K562 (cell line): ENCODE results near the gene PHPT1. TPM values are rescaled to one million over a fixed set of nuclear protein-coding genes. Genes with fewer than 3 reads are reported as not detected.

Experiments used
- ATF1 ChIP-seq, 2 experiments: fragments of 450-650 bp in 1 of 2; IDR thresholded peaks; 2 replicates each; pipeline ENCODE4 v1.6.1; 2016; ENCODE audit warnings: missing compliant biosample characterization in 1 of 2, missing genetic modification characterization in 1 of 2
- CBFB ChIP-seq: sonication (generic); formaldehyde crosslinking; IDR thresholded peaks from 2 replicates; pipeline ENCODE4 v1.4.0; 2020; ENCODE audit warnings: mild to moderate bottlenecking, missing genetic modification reagents
- CHD4 ChIP-seq: fragments of 200-600 bp; sonication (generic); IDR thresholded peaks from 3 replicates; pipeline ENCODE4 v1.6.1; 2012; ENCODE audit warnings: low read depth, mild to moderate bottlenecking, mixed read lengths, low read length, inconsistent platforms; ENCODE audit not compliant: insufficient read depth, insufficient replicate concordance, poor library complexity, severe bottlenecking
- DIDO1 ChIP-seq: fragments of 450-650 bp; IDR thresholded peaks from 2 replicates; pipeline ENCODE4 v1.6.1; 2016; ENCODE audit warnings: low read depth, missing biosample characterization, missing genetic modification characterization
- FOXM1 ChIP-seq, 2 experiments: fragments of 450-650 bp in 1 of 2; sonication (generic) in 1 of 2; formaldehyde crosslinking in 1 of 2; IDR thresholded peaks; 2 replicates each; pipeline versions ENCODE4 v1.6.1 to v1.9.0; 2017 to 2022; ENCODE audit warnings: low read depth in 2 of 2, mild to moderate bottlenecking in 2 of 2, missing genetic modification reagents in 1 of 2, moderate library complexity in 1 of 2
- GABPB2 ChIP-seq: fragments of 250-450 bp; sonication (Bioruptor Pico); conservative IDR thresholded peaks from 2 replicates; pipeline ENCODE4 v1.5.1; 2021; ENCODE audit warnings: mild to moderate bottlenecking
- HDAC3 ChIP-seq: fragments of 450-650 bp; IDR thresholded peaks from 2 replicates; pipeline ENCODE4 v1.6.1; 2018; ENCODE audit warnings: borderline replicate concordance, mild to moderate bottlenecking, moderate library complexity; ENCODE audit not compliant: partially characterized antibody
- HDAC6 ChIP-seq: IDR thresholded peaks from 2 replicates; pipeline ENCODE4 v1.6.1; 2012; ENCODE audit warnings: low read depth, mild to moderate bottlenecking, control low read depth, inconsistent platforms, low read length, moderate library complexity
- HEY1 ChIP-seq: fragments of 250-450 bp; sonication (Bioruptor Pico); IDR thresholded peaks from 2 replicates; pipeline ENCODE4 v1.5.0; 2020; ENCODE audit warnings: mild to moderate bottlenecking, moderate library complexity, borderline replicate concordance
- KAT8 ChIP-seq: fragments of 450-650 bp; IDR thresholded peaks from 2 replicates; pipeline ENCODE4 v1.6.1; 2016; ENCODE audit warnings: low read depth, mild to moderate bottlenecking
- KDM1A ChIP-seq, 2 experiments: fragments of 450-650 bp; IDR thresholded peaks; 2 replicates each; pipeline ENCODE4 v1.6.1; 2016; ENCODE audit warnings: mild to moderate bottlenecking in 2 of 2
- LEF1 ChIP-seq: fragments of 450-650 bp; IDR thresholded peaks from 2 replicates; pipeline ENCODE4 v1.6.1; 2016; ENCODE audit warnings: mild to moderate bottlenecking
- NR2C1 ChIP-seq, 2 experiments: fragments of 450-650 bp; IDR thresholded peaks; 2 replicates each; pipeline ENCODE4 v1.6.1; 2017; ENCODE audit warnings: mild to moderate bottlenecking in 2 of 2, antibody characterized with exemption in 1 of 2, inconsistent platforms in 1 of 2, missing compliant biosample characterization in 1 of 2, missing genetic modification characterization in 1 of 2
- PHB ChIP-seq: fragments of 250-450 bp; sonication (Bioruptor Pico); IDR thresholded peaks from 2 replicates; pipeline ENCODE4 v1.5.0; 2021
- RAD51 ChIP-seq: fragments of 450-650 bp; IDR thresholded peaks from 2 replicates; pipeline ENCODE4 v1.7.1; 2016; ENCODE audit warnings: low read depth, mild to moderate bottlenecking, borderline replicate concordance
- SREBF1 ChIP-seq: fragments of 150-350 bp; IDR thresholded peaks from 2 replicates; pipeline ENCODE4 v1.6.1; 2014; ENCODE audit warnings: antibody characterized with exemption, low read depth, low read length, borderline replicate concordance
- STAT5B ChIP-seq: fragments of 250-450 bp; sonication (Bioruptor Pico); IDR thresholded peaks from 2 replicates; pipeline ENCODE4 v1.8.0; 2021; ENCODE audit warnings: mild to moderate bottlenecking, inconsistent platforms
- TFAM ChIP-seq: fragments of 250-450 bp; sonication (Bioruptor Pico); conservative IDR thresholded peaks from 2 replicates; pipeline ENCODE4 v1.5.0; 2021; ENCODE audit warnings: mild to moderate bottlenecking, moderate library complexity
- ZNF212 ChIP-seq: fragments of 450-650 bp; formaldehyde crosslinking; IDR thresholded peaks from 2 replicates; pipeline ENCODE4 v1.4.0; 2020; ENCODE audit warnings: mild to moderate bottlenecking
- polyA plus RNA-seq, 8 experiments: library from polyadenylated mRNA; depleted of rRNA in 4 of 8; stranded (reverse) in 5 of 8; unstranded in 3 of 8; fragments of >200 nt; fragmentation: Nextera tagmentation in 2 of 8; fragmentation: Illumina TruSeq in 1 of 8; extraction: Ambion mirVana in 2 of 8; extraction: Trizol in 1 of 8; gene quantifications; 2 replicates each; pipeline versions ENCODE4 v1.2.1 to v1.2.3, GENCODE V29; 2011 to 2014; ENCODE audit warnings: inconsistent platforms in 1 of 8, missing spikeins in 1 of 8
- total RNA-seq, 7 experiments: library from RNA; depleted of rRNA in 6 of 7; stranded (reverse); fragments of >200 nt in 6 of 7; fragmentation: Illumina TruSeq in 2 of 7; extraction: Trizol in 2 of 7; gene quantifications; 2 replicates each; pipeline versions ENCODE4 v1.2.1 to v1.2.3, GENCODE V29; 2011 to 2021; ENCODE audit warnings: low replicate concordance in 1 of 7
- TF ChIP-seq, protein P1 (sequence below): sonication (generic); formaldehyde crosslinking; IDR thresholded peaks from 2 replicates; pipeline ENCODE4 v1.9.0; 2022; ENCODE audit warnings: mild to moderate bottlenecking, missing genetic modification reagents
- TF ChIP-seq, protein P2 (sequence below), 2 experiments: fragments of 450-650 bp in 1 of 2; IDR thresholded peaks; 2 replicates each; pipeline ENCODE4 v1.6.1; 2011 to 2017; ENCODE audit warnings: low read depth in 2 of 2, antibody characterized with exemption in 1 of 2, borderline replicate concordance in 1 of 2, low read length in 1 of 2, mild to moderate bottlenecking in 1 of 2, mixed read lengths in 1 of 2; ENCODE audit not compliant: control insufficient read depth in 1 of 2
- TF ChIP-seq, protein P3 (sequence below): fragments of 450-650 bp; formaldehyde crosslinking; IDR thresholded peaks from 2 replicates; pipeline ENCODE4 v1.4.0; 2020; ENCODE audit warnings: mild to moderate bottlenecking, mixed read lengths

Gene PHPT1
- total and polyA plus RNA-seq, 9 of the 15 experiments (the other 6 are each of a cell fraction or from before 2014, with no cell fraction given): 20.9 to 166 (median 129) TPM

DNA sequence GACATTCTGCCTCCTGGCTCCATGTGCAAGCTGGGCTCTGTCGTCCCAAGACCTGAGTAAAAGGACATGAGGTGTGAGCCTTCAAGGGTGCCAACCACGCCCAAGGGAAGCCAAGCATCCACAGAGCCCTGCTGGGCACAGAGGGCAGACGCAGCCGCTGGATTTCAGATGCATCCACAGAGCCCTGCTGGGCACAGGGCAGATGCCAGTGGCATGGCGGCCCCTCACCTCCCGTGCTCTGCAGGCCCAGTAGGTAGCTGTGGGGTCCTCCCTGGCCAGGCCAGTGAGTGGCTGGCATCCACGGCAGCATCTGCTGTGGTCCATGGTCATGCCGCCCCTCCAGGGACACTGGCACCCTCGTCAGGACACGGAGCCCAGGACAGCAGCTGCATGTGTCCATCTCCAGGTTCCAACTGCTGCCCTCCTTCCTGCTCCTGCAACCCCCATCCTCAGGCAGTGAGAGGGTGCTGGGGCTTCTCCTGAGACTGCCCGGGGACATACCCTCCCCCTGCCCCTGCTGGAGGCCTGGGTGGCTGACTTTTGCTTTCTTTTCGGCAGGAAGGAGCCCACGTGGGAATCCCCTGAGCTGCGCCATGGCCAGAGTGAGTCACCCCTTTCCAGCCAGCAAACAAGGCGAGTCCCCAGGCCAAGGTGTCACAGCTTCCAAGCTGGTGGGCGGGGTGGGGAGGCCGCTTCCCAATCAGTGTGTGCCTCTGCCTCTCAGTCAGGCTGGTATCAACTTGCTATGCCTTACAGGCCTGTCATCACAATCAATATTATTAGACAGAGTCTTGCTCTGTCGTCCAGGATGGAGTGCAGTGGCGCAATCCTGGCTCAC is 33.1 kb downstream of the PHPT1 start (continued):
- TF ChIP-seq DIDO1 (tag) (no peak), CBFB (no peak; the same call in 1 of the 2 replicates), KDM1A (IDR thresholded peaks at IDR 0.05) (no peak; a peak in 1 of 4 replicates), ZNF212 (no peak), CHD4 (no peak), TFAM (CRISPR knock-in tag) (no peak), HDAC3 (no peak), RAD51 (no peak), LEF1 (no peak), NR2C1 (IDR thresholded peaks at IDR 0.05) (no peak), NR2C1 (tag; IDR thresholded peaks at IDR 0.05) (no peak), ATF1 (CRISPR knock-in tag; IDR thresholded peaks at IDR 0.05) (no peak), ATF1 (tag; IDR thresholded peaks at IDR 0.05) (peak; percentile 21; the same call in 1 of the 2 replicates), SREBF1 (no peak), STAT5B (no peak), KAT8 (no peak), FOXM1 (IDR thresholded peaks at IDR 0.05; ENCODE audit: low read depth) (no peak), FOXM1 (CRISPR knock-in tag; IDR thresholded peaks at IDR 0.05; ENCODE audit: low read depth) (no peak), HEY1 (CRISPR knock-in tag) (no peak), HDAC6 (no peak), GABPB2 (no peak), PHB (no peak)
- TF ChIP-seq, protein P1, sequence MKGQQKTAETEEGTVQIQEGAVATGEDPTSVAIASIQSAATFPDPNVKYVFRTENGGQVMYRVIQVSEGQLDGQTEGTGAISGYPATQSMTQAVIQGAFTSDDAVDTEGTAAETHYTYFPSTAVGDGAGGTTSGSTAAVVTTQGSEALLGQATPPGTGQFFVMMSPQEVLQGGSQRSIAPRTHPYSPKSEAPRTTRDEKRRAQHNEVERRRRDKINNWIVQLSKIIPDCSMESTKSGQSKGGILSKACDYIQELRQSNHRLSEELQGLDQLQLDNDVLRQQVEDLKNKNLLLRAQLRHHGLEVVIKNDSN (CRISPR knock-in tag): peak; percentile 72
- TF ChIP-seq, protein P2, sequence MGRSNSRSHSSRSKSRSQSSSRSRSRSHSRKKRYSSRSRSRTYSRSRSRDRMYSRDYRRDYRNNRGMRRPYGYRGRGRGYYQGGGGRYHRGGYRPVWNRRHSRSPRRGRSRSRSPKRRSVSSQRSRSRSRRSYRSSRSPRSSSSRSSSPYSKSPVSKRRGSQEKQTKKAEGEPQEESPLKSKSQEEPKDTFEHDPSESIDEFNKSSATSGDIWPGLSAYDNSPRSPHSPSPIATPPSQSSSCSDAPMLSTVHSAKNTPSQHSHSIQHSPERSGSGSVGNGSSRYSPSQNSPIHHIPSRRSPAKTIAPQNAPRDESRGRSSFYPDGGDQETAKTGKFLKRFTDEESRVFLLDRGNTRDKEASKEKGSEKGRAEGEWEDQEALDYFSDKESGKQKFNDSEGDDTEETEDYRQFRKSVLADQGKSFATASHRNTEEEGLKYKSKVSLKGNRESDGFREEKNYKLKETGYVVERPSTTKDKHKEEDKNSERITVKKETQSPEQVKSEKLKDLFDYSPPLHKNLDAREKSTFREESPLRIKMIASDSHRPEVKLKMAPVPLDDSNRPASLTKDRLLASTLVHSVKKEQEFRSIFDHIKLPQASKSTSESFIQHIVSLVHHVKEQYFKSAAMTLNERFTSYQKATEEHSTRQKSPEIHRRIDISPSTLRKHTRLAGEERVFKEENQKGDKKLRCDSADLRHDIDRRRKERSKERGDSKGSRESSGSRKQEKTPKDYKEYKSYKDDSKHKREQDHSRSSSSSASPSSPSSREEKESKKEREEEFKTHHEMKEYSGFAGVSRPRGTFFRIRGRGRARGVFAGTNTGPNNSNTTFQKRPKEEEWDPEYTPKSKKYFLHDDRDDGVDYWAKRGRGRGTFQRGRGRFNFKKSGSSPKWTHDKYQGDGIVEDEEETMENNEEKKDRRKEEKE (IDR thresholded peaks at IDR 0.05; ENCODE audit: borderline replicate concordance in 1 of 2, control insufficient read depth in 1 of 2, low read depth in 2 of 2, low read length in 1 of 2): no peak
- TF ChIP-seq, protein P3, sequence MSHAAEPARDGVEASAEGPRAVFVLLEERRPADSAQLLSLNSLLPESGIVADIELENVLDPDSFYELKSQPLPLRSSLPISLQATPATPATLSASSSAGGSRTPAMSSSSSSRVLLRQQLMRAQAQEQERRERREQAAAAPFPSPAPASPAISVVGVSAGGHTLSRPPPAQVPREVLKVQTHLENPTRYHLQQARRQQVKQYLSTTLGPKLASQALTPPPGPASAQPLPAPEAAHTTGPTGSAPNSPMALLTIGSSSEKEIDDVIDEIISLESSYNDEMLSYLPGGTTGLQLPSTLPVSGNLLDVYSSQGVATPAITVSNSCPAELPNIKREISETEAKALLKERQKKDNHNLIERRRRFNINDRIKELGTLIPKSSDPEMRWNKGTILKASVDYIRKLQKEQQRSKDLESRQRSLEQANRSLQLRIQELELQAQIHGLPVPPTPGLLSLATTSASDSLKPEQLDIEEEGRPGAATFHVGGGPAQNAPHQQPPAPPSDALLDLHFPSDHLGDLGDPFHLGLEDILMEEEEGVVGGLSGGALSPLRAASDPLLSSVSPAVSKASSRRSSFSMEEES (CRISPR knock-in tag): no peak
